Measurements from ENCODE around the gene PTPN7.

DNA sequence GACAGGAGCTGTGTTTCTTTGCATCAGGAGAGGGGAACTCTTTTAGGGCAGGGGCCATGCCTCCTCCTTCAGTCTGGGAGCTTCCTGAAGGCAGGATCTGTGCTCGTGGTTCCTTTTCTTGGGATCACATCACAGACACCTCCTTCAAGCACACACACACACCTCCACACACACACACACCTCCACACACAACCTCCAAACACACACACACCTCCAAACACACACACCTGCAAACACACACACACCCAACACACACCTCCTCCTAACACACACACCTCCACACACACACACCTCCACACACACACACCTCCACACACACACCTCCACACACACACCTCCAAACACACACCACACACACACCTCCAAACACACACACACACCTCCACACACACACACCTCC lies 43.7 kb upstream of the PTPN7 start:
- TF ChIP-seq, protein P1, sequence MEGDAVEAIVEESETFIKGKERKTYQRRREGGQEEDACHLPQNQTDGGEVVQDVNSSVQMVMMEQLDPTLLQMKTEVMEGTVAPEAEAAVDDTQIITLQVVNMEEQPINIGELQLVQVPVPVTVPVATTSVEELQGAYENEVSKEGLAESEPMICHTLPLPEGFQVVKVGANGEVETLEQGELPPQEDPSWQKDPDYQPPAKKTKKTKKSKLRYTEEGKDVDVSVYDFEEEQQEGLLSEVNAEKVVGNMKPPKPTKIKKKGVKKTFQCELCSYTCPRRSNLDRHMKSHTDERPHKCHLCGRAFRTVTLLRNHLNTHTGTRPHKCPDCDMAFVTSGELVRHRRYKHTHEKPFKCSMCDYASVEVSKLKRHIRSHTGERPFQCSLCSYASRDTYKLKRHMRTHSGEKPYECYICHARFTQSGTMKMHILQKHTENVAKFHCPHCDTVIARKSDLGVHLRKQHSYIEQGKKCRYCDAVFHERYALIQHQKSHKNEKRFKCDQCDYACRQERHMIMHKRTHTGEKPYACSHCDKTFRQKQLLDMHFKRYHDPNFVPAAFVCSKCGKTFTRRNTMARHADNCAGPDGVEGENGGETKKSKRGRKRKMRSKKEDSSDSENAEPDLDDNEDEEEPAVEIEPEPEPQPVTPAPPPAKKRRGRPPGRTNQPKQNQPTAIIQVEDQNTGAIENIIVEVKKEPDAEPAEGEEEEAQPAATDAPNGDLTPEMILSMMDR (IDR thresholded peaks at IDR 0.05), result no peak
- TF ChIP-seq EZH2 (IDR thresholded peaks at IDR 0.05) (no peak), EZH2phosphoT487 (IDR thresholded peaks at IDR 0.05) (no peak)

All from neural progenitor cell (in vitro differentiated cells).